ENCODE data around the gene STKLD1.

GRCh38 chr9:133396952-133397351 is 20.8 kb downstream of the STKLD1 start:
- TF ChIP-seq CTCF (IDR thresholded peaks at IDR 0.05), result peak in 1 of 5 experiments; percentile 16
- no peak for TF ChIP-seq EP300 (IDR thresholded peaks at IDR 0.05; ENCODE audit: low read depth)
- TF ChIP-seq POLR2A (IDR thresholded peaks at IDR 0.05), result no peak
- no peak for TF ChIP-seq POLR2AphosphoS5 (IDR thresholded peaks at IDR 0.05)
